Body of pancreas (tissue), 4 donors: ENCODE data around the gene COBL. TPM values are rescaled to one million over a fixed set of nuclear protein-coding genes. Genes with fewer than 3 reads are reported as not detected.
A peak's percentile ranks its signal among the peaks of the same experiment; 100 is the strongest.

ENCODE experiments used
- ATAC-seq: fragments of 150-250 bp; one replicate; pipeline ENCODE4 v1.9.1; 2016
- DNase-seq, 4 donors: peaks; one replicate each; pipeline ENCODE4 v3.0.0-alpha.2; 2019
- H3K27ac ChIP-seq, 4 donors: fragments of 200-600 bp; sonication (generic); 1 replicate in 3 of 4; 2 replicates in 1 of 4; pipeline versions ENCODE4 v1.5.1 to v1.6.1; 2016 to 2019; ENCODE audit warnings: mild to moderate bottlenecking in 1 of 4, mixed read lengths in 1 of 4, moderate library complexity in 1 of 4
- H3K27me3 ChIP-seq, 2 donors: fragments of 200-600 bp; sonication (generic); one replicate each; pipeline ENCODE4 v1.6.0; 2016; ENCODE audit warnings: mild to moderate bottlenecking in 1 of 2
- H3K36me3 ChIP-seq, 2 donors: fragments of 200-600 bp; sonication (generic); replicated peaks in 1 of 2; 2 replicates each; pipeline ENCODE4 v1.5.1; 2016; ENCODE audit warnings: low read depth in 2 of 2; ENCODE audit not compliant: insufficient read depth in 1 of 2
- H3K4me1 ChIP-seq: fragments of 200-600 bp; sonication (generic); one replicate; pipeline ENCODE4 v1.6.0; 2016
- H3K4me3 ChIP-seq, 2 donors: fragments of 200-600 bp; sonication (generic); 1 replicate in 1 of 2; 2 replicates in 1 of 2; pipeline ENCODE4 v1.5.1; 2016 to 2019
- H3K9me3 ChIP-seq, 3 donors: fragments of 200-600 bp; sonication (generic); 1 replicate in 2 of 3; 2 replicates in 1 of 3; pipeline ENCODE4 v1.5.1; 2016
- CTCF ChIP-seq, 7 experiments: fragments of 450-650 bp in 4 of 7; fragments of 200-600 bp in 3 of 7; sonication (generic) in 3 of 7; IDR thresholded peaks; one replicate each; pipeline ENCODE4 v1.5.1; 2016 to 2019; ENCODE audit warnings: antibody characterized with exemption in 7 of 7
- POLR2A ChIP-seq, 3 donors: fragments of 450-650 bp; IDR thresholded peaks; one replicate each; pipeline ENCODE4 v1.6.1; 2016; ENCODE audit warnings: antibody characterized with exemption in 3 of 3, mild to moderate bottlenecking in 2 of 3
- WGBS, 2 donors: methylation state at CpG; one replicate each; pipeline ENCODE4 v1.1.5; 2017; 5-methylcytosine and 5-hydroxymethylcytosine counted together
- intact Hi-C: fragments of 100-400 bp; cut with DNase I; formaldehyde crosslinking; loops from one replicate; pipeline ENCODE4 v1.15.1; 2023
- total RNA-seq, 2 donors: library from RNA; depleted of rRNA; stranded (reverse); fragments of >200 nt; gene quantifications; one replicate each; pipeline ENCODE4 v1.1.0, GENCODE V29; 2016

The COBL gene
- total RNA-seq, 2 donors from 2014 or later, result 22.3 to 25.4 TPM

GRCh38 chr7:51081270-51081890, 235.2 kb downstream of the COBL start:
- 80 to 84% methylated on average over 11 of the region's 11 CpGs for WGBS, 2 donors
- ATAC-seq, result no peak

GRCh38 chr7:51080622-51081269, 235.9 kb downstream of the COBL start:
- H3K9me3 ChIP-seq, result no peaks in the 10 kb centered on the region
- WGBS, 2 donors, result 77 to 93% methylated on average over 11 to 12 of the region's 12 CpGs
- ATAC-seq (no peak), DNase-seq (no peak)
- H3K36me3 ChIP-seq, result no peaks in the 10 kb centered on the region
- H3K4me3 ChIP-seq, result no peak overlapping the region
- TF ChIP-seq CTCF (IDR thresholded peaks at IDR 0.05) (no peak), POLR2A (IDR thresholded peaks at IDR 0.05) (no peak)
- intact Hi-C loops, result no loop called here
- H3K4me1 ChIP-seq, result peaks cover 24% of the 10 kb centered on the region
- H3K27me3 ChIP-seq, result no peaks in the 10 kb centered on the region
- no peak overlapping the region for H3K27ac ChIP-seq

More at GRCh38 chr7:51081270-51081890, 235.2 kb downstream of the COBL start:
- no peaks in the 10 kb centered on the region for H3K27me3 ChIP-seq
- H3K9me3 ChIP-seq, result no peaks in the 10 kb centered on the region
- no peak overlapping the region for H3K27ac ChIP-seq
- TF ChIP-seq CTCF (IDR thresholded peaks at IDR 0.05), result no peak
- TF ChIP-seq POLR2A (IDR thresholded peaks at IDR 0.05), result no peak
- H3K4me1 ChIP-seq, result peaks cover 20% of the 10 kb centered on the region
- no peak for DNase-seq
- intact Hi-C loops, result no loop called here
- no peaks in the 10 kb centered on the region for H3K36me3 ChIP-seq
- H3K4me3 ChIP-seq, result no peak overlapping the region

DNA sequence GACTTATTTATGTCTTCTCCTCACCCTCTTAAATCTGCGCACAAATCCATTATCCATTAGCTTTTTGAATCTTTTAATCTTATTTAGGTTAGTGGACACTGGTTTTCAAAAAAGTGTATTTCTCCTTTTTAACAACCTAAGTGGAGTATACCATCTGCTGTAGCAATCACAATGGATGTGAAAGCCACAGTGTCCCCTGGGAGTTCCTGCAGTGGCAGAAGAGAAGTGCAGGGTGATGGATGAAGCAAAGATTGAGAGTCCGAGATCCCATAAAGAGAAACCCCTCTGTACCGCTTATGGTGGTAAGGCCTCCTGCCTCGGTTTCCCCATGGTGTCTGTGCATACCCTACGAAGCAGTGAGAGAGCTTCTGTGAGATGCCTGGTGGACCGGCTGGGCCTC, 236.4 kb downstream of the COBL start:
- 82 to 92% methylated on average over 6 of the region's 6 CpGs for WGBS, 2 donors
- DNase-seq (no peak), ATAC-seq (no peak)
- intact Hi-C loops, result no loop called here
- Histone ChIP-seq H3K4me1 (peaks cover 27% of the 10 kb centered on the region), H3K27ac (no peak overlapping the region), H3K9me3 (no peaks in the 10 kb centered on the region), H3K36me3 (no peaks in the 10 kb centered on the region), H3K4me3 (no peak overlapping the region), H3K27me3 (no peaks in the 10 kb centered on the region)
- TF ChIP-seq CTCF (IDR thresholded peaks at IDR 0.05) (no peak), POLR2A (IDR thresholded peaks at IDR 0.05) (no peak)

DNA sequence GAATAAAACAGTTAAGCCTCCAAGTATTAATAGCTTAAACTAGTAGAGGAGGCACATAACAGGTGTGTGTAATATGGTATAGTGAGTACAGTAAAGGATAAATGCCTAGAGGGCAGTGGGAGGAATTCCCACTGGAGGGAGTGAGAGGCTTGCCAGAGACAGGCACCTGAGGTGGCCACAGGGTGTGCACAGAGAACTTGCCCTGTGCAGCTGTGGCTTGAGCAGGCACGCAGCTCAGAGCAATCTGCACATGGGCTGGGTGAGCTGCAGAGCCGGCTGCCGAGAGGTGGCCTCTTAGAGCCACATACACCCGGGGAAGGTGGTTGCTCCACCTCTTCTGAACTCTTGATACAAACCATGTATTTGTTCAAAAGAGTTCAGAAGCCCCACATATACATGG, 237.1 kb downstream of the COBL start:
- no peaks in the 10 kb centered on the region for H3K36me3 ChIP-seq
- no peak overlapping the region for H3K4me3 ChIP-seq
- peak overlapping the region in 1 of 4 donors; percentile 12 for H3K27ac ChIP-seq
- H3K4me1 ChIP-seq, result peaks cover 27% of the 10 kb centered on the region
- no peaks in the 10 kb centered on the region for H3K9me3 ChIP-seq
- WGBS, 2 donors, result 29 to 74% methylated on average over 4 of the region's 4 CpGs
- H3K27me3 ChIP-seq, result no peaks in the 10 kb centered on the region
- DNase-seq (peak; percentile 42 to 78 (median 62)), ATAC-seq (peak; percentile 28)
- intact Hi-C loops, result no loop called here
- TF ChIP-seq CTCF (IDR thresholded peaks at IDR 0.05), result peak in 4 of 7 experiments; percentile 24 to 51 (median 41)
- no peak for TF ChIP-seq POLR2A (IDR thresholded peaks at IDR 0.05)
